NCI-H446 treated with DMSO at 0.1 percent for 48 hours (cell line): ENCODE results near the gene ZNF419.

Experiments
- DNase-seq: peaks from one replicate; lab custom pipeline; 2025; lab: John Stamatoyannopoulos, UW

Gene ZNF419

GRCh38 chr19:57537953-57538547, 50.5 kb downstream of the ZNF419 start:
- DNase-seq, result no peak
